HFF-Myc (cell line): ENCODE data around the gene TGM2.

Experiments used
- DNase-seq: peaks from one replicate; pipeline ENCODE4 v3.0.0-alpha.2; 2011; ENCODE audit warnings: low read depth; ENCODE audit errors: extremely low read depth
- H3K4me3 ChIP-seq: replicated peaks from 2 replicates; pipeline ENCODE4 v1.5.1; 2011; ENCODE audit warnings: low read depth, mild to moderate bottlenecking, control low read depth, low read length
- TF ChIP-seq, protein P1 (sequence below): IDR thresholded peaks from 2 replicates; pipeline ENCODE4 v1.5.1; 2012; ENCODE audit warnings: mild to moderate bottlenecking, low read depth, low read length, control low read depth; ENCODE audit errors: missing control alignments

Gene TGM2

GRCh38 chr20:38094373-38094891, 70.6 kb downstream of the TGM2 start:
- TF ChIP-seq, protein P1, sequence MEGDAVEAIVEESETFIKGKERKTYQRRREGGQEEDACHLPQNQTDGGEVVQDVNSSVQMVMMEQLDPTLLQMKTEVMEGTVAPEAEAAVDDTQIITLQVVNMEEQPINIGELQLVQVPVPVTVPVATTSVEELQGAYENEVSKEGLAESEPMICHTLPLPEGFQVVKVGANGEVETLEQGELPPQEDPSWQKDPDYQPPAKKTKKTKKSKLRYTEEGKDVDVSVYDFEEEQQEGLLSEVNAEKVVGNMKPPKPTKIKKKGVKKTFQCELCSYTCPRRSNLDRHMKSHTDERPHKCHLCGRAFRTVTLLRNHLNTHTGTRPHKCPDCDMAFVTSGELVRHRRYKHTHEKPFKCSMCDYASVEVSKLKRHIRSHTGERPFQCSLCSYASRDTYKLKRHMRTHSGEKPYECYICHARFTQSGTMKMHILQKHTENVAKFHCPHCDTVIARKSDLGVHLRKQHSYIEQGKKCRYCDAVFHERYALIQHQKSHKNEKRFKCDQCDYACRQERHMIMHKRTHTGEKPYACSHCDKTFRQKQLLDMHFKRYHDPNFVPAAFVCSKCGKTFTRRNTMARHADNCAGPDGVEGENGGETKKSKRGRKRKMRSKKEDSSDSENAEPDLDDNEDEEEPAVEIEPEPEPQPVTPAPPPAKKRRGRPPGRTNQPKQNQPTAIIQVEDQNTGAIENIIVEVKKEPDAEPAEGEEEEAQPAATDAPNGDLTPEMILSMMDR = no peak
- no peak for DNase-seq
- H3K4me3 ChIP-seq = no peak overlapping the region

DNA sequence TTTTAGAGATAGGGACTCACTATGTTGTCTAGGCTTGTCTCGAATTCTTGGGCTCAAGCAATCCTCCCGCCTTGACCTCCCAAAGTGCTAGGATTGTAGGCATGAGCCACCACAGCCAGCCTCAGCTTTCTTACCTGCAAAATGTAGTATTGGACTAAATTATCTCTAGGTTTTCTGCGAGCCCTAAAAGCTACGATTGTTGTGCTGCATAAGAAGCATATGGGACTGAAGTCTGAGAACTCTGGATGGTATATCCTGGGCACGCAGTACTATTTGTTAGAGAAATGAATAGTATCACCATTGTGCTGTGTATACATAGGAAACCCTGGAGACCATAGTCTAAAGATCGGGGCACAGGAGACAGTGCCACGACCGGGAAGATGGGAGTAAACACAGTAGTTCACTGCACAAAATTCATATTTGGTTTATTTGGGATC, 71.4 kb downstream of the TGM2 start:
- DNase-seq = no peak
- TF ChIP-seq, protein P1 = no peak
- no peak overlapping the region for H3K4me3 ChIP-seq

DNA sequence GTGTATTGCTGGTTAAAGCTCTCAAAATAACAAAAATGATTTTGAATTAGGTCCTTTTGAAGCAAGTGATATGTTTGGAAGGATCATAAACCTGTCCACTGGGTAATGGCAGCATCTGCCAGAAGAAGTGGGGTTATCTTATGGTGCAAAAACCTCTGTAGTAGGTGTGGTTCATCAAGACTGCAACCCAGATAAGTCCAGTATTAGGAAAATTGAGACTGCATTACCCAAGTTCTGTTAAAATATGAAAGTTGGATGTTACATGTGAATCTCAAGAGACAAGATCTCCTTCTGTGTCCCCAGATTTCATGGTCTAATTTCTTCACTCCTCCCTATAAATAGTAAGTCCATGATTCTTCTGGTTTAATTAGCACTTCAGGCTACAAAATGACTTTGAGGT, 72.2 kb downstream of the TGM2 start:
- no peak overlapping the region for H3K4me3 ChIP-seq
- no peak for DNase-seq
- TF ChIP-seq, protein P1 = no peak

GRCh38 chr20:38092260-38092857, 72.7 kb downstream of the TGM2 start:
- H3K4me3 ChIP-seq = no peak overlapping the region
- no peak for DNase-seq
- TF ChIP-seq, protein P1 = no peak

DNA sequence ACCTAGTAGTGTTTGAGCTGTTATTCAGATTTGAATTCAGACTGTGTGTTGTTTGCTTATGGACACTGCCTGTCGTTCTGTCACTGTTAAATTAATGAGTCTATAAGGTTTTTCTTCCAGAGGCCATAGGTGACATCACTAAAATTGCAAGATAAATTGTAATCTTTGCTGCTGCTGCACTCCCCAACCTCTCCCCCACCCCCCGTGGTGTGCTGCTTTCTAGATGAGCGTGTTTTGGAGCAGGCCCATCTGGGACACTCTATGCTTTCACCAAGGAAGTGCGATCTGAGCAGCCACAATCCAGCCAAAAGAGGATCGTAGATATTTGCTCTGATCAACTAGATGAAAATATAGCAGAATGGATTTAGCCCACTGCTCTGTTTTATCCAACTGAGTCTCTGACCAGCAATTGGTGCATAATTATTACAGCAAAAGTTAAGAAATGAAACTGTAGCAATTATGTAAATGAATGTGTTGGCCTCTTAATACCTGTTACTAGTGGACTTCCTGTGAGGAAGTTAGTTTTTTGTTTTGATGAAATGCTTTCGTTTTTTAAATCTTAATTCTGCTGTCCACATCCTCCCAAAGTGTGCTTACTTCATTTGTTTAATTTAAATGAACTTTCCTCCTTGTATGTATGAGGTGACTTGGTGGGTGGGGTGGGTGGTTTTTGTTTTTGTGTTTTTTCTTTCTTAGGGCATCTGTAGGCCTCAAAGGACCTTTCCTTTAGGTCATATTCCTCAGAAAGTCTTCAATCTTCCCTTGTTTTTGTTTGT, 73.4 kb downstream of the TGM2 start:
- TF ChIP-seq, protein P1 = no peak

GRCh38 chr20:38090061-38090460, 75.0 kb downstream of the TGM2 start:
- TF ChIP-seq, protein P1 = no peak
- DNase-seq = no peak
- H3K4me3 ChIP-seq = no peak overlapping the region

More for the DNA sequence above, 73.4 kb downstream of the TGM2 start:
- DNase-seq = no peak
- no peak overlapping the region for H3K4me3 ChIP-seq
